Endothelial cell (in vitro differentiated cells): Measurements from ENCODE around the gene VCY1B. TPM values are rescaled to one million over a fixed set of nuclear protein-coding genes. Genes with fewer than 3 reads are reported as not detected.
"Not testable (repeated sequence)": the region's sequence is repeated elsewhere in the genome, so short reads cannot be mapped to it uniquely, and the experiment has no call there.

Experiments
- DNase-seq: peaks from one replicate; pipeline ENCODE4 v3.0.0; 2021; ENCODE audit warnings: low spot score
- H3K27ac Mint-ChIP-seq: one replicate; pipeline ENCODE4 v1.8.0; 2021; ENCODE audit warnings: mixed read lengths, inconsistent platforms; ENCODE audit not compliant: unreplicated experiment
- H3K27me3 Mint-ChIP-seq: one replicate; pipeline ENCODE4 v1.8.0; 2021; ENCODE audit warnings: mild to moderate bottlenecking, moderate library complexity, mixed read lengths, inconsistent platforms; ENCODE audit not compliant: unreplicated experiment
- H3K36me3 Mint-ChIP-seq: one replicate; pipeline ENCODE4 v1.8.0; 2021; ENCODE audit warnings: mild to moderate bottlenecking, low read depth, mixed read lengths, inconsistent platforms; ENCODE audit not compliant: unreplicated experiment
- H3K4me1 Mint-ChIP-seq: one replicate; pipeline ENCODE4 v1.8.0; 2021; ENCODE audit warnings: mild to moderate bottlenecking, mixed read lengths, inconsistent platforms; ENCODE audit not compliant: unreplicated experiment
- H3K4me3 Mint-ChIP-seq: one replicate; pipeline ENCODE4 v1.8.0; 2021; ENCODE audit warnings: mild to moderate bottlenecking, mixed read lengths, inconsistent platforms; ENCODE audit not compliant: unreplicated experiment
- H3K9me3 Mint-ChIP-seq: one replicate; pipeline ENCODE4 v1.8.0; 2021; ENCODE audit warnings: mixed read lengths, inconsistent platforms; ENCODE audit not compliant: unreplicated experiment
- long read RNA-seq: library from polyadenylated mRNA; unstranded; transcript quantifications from one replicate; pipeline ENCODE4 v2.0.0, GENCODE V29; 2020; ENCODE audit not compliant: unreplicated experiment
- total RNA-seq: library from RNA; stranded (reverse); fragmentation: NEBNext Ultra II Directional; extraction: Animal tissue kit (Norgen Biotek cat#: 25700); gene quantifications from one replicate; pipeline ENCODE4 v1.2.1, GENCODE V29; 2021; ENCODE audit not compliant: unreplicated experiment
- TF ChIP-seq, protein P1 (sequence below): fragments of 200-600 bp; sonication (generic); IDR thresholded peaks from one replicate; pipeline ENCODE4 v1.5.0; 2021; ENCODE audit warnings: antibody characterized with exemption; ENCODE audit not compliant: unreplicated experiment

The VCY1B gene
- total RNA-seq, result not detected
- long read RNA-seq, result 0 reads

DNA sequence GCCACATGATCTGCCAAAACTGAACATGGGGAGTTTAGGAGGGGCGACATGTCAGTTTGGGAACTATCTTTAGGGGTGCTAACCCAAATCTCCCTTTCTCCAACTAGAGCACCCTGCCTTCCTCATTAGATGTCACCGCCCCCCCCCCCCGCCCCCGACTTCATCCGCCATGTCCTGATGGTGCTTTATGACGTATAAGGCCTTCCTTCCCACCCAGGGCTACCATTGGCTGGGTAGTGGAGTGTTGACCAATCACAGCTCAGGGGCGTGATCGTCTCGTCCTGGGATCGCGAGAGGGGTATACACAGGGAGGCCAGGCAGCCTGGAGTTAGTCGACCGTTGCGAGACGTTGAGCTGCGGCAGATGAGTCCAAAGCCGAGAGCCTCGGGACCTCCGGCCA lies at the start of gene VCY1B:
TSS of gene VCY1B (plus strand) at position 301 of the 400 bp plus-strand sequence. CDS start at position 364, 63 bp downstream.
- H3K9me3 Mint-ChIP-seq, H3K4me3 Mint-ChIP-seq, H3K27me3 Mint-ChIP-seq: not testable (repeated sequence)

GRCh38 chrY:14011916-14012315 lies 44.1 kb upstream of the VCY1B start:
- not testable (repeated sequence) for H3K4me3 Mint-ChIP-seq, DNase-seq, H3K27me3 Mint-ChIP-seq, H3K27ac Mint-ChIP-seq, H3K4me1 Mint-ChIP-seq, H3K36me3 Mint-ChIP-seq, H3K9me3 Mint-ChIP-seq

More for the DNA sequence above, at the start of gene VCY1B:
- H3K4me1 Mint-ChIP-seq, DNase-seq, H3K27ac Mint-ChIP-seq, H3K36me3 Mint-ChIP-seq: not testable (repeated sequence)

DNA sequence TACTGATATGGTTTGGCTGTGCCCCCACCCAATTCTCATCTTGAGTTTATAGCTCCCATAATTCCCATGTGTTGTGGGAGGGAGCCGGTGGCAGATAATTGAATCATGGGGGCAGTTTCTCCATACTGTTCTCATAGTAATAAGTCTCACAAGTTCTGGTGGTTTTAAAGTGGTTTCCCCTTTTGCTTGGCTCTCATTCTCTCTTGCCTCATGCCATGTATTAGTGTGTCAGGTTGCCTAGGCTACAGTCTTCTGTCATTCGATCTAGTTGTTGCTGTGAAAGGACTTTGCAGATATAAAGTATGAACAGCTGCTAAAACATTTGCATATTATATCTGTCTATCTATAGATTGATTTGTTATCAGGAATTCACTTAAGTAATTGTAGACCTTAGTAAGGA lies 25.6 kb upstream of the VCY1B start:
- not testable (repeated sequence) for H3K27ac Mint-ChIP-seq, DNase-seq, H3K27me3 Mint-ChIP-seq, H3K9me3 Mint-ChIP-seq, H3K36me3 Mint-ChIP-seq, H3K4me1 Mint-ChIP-seq, H3K4me3 Mint-ChIP-seq

DNA sequence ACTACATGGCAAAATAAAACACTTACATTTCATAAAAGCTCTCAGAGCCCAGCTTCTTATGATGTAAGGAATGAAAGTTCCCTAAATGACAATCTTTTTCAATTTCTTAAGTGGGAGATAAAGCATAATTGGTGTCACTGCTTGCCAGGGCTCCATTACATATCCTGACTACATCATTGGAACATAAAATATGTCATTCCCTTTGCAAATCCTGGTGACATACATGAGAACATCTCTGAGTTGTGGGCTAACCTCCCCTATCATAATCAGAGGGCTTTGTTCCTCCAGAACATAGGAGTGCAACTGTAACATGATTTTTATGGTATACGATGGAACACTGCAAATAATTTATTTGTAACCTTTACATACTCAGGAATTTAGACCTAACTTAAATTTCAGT lies 29.9 kb downstream of the VCY1B start:
- Mint-ChIP-seq H3K27ac (no peak overlapping the region), H3K4me1 (peaks cover 3% of the 10 kb centered on the region), H3K27me3 (peaks cover 2% of the 10 kb centered on the region), H3K4me3 (no peak overlapping the region), H3K36me3 (no peaks in the 10 kb centered on the region), H3K9me3 (no peaks in the 10 kb centered on the region)
- DNase-seq, result no peak
- TF ChIP-seq, protein P1, sequence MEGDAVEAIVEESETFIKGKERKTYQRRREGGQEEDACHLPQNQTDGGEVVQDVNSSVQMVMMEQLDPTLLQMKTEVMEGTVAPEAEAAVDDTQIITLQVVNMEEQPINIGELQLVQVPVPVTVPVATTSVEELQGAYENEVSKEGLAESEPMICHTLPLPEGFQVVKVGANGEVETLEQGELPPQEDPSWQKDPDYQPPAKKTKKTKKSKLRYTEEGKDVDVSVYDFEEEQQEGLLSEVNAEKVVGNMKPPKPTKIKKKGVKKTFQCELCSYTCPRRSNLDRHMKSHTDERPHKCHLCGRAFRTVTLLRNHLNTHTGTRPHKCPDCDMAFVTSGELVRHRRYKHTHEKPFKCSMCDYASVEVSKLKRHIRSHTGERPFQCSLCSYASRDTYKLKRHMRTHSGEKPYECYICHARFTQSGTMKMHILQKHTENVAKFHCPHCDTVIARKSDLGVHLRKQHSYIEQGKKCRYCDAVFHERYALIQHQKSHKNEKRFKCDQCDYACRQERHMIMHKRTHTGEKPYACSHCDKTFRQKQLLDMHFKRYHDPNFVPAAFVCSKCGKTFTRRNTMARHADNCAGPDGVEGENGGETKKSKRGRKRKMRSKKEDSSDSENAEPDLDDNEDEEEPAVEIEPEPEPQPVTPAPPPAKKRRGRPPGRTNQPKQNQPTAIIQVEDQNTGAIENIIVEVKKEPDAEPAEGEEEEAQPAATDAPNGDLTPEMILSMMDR, result no peak

Other genes starting within 250 kb of the VCY1B start
- gene VCY, start 69.8 kb upstream of the VCY1B start, total RNA-seq, result not detected